IPS DF 19.7 (cell line): ENCODE results near the gene GRAP2.

Source experiments
- DNase-seq: peaks from one replicate; pipeline ENCODE4 v3.0.0-alpha.2; 2013; ENCODE audit warnings: low read depth, low spot score

Gene GRAP2

GRCh38 chr22:40009951-40010671 is 109.2 kb downstream of the GRAP2 start:
- DNase-seq: no peak

GRCh38 chr22:40010746-40011145 is 109.9 kb downstream of the GRAP2 start:
- DNase-seq: no peak

GRCh38 chr22:40014667-40015248 is 113.9 kb downstream of the GRAP2 start:
- no peak for DNase-seq

- DNase-seq: no peak
These were observed 114.6 kb downstream of the GRAP2 start for GRCh38 chr22:40015358-40015976.

- DNase-seq: no peak
These were observed 117.2 kb downstream of the GRAP2 start for GRCh38 chr22:40018051-40018450.

- DNase-seq: no peak
These were observed 118.2 kb downstream of the GRAP2 start for GRCh38 chr22:40019100-40019499.

- no peak for DNase-seq
These were observed 120.1 kb downstream of the GRAP2 start for GRCh38 chr22:40020956-40021355.

GRCh38 chr22:40021401-40022000 is 120.6 kb downstream of the GRAP2 start:
- DNase-seq: no peak

GRCh38 chr22:40022536-40023240 is 121.8 kb downstream of the GRAP2 start:
- DNase-seq: no peak
